ENCODE results near the gene ASPRV1.

DNA sequence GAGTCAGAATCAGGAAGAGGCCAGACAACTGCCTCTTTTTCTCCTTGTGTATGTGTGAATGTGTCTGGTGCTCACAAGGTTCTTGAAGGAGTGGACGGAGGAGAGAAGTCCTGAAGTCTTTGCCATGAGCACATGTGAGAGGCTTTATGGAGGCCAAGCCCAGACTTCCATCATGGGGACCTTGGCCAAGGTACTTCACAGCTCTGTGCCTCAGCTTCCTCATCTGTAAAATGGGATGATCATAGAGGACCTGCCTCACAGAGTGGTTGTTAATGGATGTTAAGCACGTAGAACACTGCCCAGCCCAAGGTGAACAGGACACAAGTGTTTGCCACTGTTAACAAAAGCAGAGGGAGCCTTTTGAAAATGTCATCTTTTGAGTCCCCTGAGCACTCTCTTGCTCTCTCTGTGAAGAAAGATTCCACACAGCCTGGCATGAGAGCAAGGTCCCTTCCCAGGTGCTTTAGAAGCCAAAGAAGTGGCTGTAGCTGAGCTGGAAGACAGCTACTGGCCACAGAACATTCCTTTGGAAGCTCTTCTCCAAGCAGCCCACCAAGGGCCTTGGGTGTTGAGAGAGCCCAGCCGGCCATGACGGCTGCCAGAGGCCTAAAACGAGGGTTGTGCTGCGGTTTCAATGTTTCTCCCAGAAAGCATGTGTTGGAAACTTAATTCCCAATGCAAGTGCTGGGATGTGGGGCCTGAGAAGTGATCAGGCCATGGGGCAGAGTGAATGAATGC, 41.8 kb upstream of the ASPRV1 start:
- TF ChIP-seq POLR2A (IDR thresholded peaks at IDR 0.05; ENCODE audit: low read length) (no peak), GATA1 (IDR thresholded peaks at IDR 0.05; ENCODE audit: low read depth, low read length) (no peak)

All from erythroblast (primary cell).